ENCODE measurements around the gene CDS2.

GRCh38 chr20:5150226-5151076 lies 23.6 kb downstream of the CDS2 start:
- no peak for TF ChIP-seq CTCF (IDR thresholded peaks at IDR 0.05)
- TF ChIP-seq POLR2A (IDR thresholded peaks at IDR 0.05): peak; percentile 33
